COLO668 (cell line): ENCODE measurements around the gene FFAR3.

ENCODE experiments used
- DNase-seq: peaks from one replicate; lab custom pipeline; 2025; ENCODE audit not compliant: unreplicated experiment; lab: John Stamatoyannopoulos, UW

Gene FFAR3

GRCh38 chr19:35330475-35330874 lies 27.8 kb upstream of the FFAR3 start:
- no peak for DNase-seq

GRCh38 chr19:35331551-35332214 lies 26.6 kb upstream of the FFAR3 start:
- no peak for DNase-seq

- DNase-seq: no peak
Observed at GRCh38 chr19:35332817-35333216, 25.4 kb upstream of the FFAR3 start.

- no peak for DNase-seq
Observed at GRCh38 chr19:35334144-35334753, 24.0 kb upstream of the FFAR3 start.

GRCh38 chr19:35336166-35336955 lies 21.9 kb upstream of the FFAR3 start:
- no peak for DNase-seq

DNA sequence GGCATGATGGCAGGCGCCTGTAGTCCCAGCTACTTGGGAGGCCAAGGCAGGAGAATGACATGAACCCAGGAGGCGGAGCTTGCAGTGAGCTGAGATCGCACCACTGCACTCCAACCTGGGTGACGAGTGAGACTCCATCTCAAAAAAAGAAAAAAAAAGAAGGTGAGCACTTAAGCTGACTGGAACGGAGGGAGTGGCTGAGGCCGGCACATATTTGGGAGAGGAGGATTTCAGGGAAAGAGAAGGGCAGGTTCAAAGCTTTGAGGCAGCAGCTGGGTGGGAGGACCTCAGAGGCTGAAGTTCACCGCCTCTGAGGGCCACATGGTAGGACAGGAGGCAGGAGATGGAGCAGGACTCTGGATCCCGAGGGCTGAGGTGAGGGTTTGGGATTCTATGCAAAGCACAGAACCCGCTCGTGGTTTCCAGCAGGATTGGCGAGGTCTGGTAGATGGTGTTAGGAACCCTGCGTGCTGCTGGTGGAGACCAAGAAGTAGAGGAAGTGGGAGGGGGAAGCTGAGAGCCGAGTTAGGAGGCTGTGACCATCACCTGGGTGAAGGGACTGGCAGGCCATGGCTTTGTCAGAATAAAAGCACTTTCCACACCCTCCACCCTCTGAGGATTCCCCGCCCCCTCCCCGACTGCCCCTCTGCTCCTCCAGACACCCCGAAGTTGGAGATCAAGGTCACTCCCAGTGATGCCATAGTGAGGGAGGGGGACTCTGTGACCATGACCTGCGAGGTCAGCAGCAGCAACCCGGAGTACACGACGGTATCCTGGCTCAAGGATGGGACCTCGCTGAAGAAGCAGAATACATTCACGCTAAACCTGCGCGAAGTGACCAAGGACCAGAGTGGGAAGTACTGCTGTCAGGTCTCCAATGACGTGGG lies 20.9 kb upstream of the FFAR3 start:
- no peak for DNase-seq

GRCh38 chr19:35337984-35338296 lies 20.3 kb upstream of the FFAR3 start:
- DNase-seq: no peak

- no peak for DNase-seq
Observed at GRCh38 chr19:35340431-35340830, 17.8 kb upstream of the FFAR3 start.

- DNase-seq: no peak
Observed at GRCh38 chr19:35341006-35341405, 17.3 kb upstream of the FFAR3 start.

DNA sequence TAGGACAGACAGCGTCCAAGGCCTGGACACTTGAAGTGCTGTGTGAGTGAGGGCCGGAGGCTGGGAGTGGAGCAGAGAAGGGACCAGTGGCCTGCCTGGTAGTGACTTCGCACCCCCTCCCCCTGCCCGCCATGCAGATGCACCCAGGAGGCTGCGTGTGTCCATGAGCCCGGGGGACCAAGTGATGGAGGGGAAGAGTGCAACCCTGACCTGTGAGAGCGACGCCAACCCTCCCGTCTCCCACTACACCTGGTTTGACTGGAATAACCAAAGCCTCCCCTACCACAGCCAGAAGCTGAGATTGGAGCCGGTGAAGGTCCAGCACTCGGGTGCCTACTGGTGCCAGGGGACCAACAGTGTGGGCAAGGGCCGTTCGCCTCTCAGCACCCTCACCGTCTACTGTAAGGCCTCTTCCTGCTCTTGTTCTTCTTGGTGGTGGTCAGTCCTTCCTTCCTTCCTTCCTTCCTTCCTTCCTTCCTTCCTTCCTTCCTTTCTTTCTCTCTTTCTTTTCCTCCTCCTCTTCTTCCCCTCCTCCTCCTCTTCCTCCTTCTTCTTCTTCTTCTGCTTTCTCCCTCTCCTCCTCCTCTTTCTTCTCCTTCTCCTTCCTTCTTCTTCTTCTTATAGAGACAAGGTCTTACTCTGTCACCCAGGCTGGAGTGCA lies 16.6 kb upstream of the FFAR3 start:
- DNase-seq: no peak

DNA sequence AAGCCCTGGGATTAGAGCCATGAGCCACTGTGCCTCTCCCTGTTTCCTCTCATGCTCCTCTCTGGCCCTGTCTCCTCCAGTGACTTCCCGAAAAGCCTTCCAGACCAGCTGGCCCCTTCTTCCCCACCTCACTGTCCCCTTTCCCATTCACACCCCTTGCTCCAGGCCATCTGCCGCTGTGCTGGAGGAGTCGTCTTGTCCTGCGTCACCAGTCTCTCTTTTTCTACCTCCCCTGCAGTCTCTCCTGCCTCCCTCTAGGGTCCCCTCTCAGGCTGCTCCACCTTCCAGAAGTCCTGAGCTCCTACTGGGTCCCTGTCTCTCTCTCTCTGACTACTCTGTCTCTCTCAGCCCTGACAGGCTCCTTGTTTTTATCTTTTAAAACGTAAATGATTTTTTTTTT lies 15.8 kb upstream of the FFAR3 start:
- no peak for DNase-seq

DNA sequence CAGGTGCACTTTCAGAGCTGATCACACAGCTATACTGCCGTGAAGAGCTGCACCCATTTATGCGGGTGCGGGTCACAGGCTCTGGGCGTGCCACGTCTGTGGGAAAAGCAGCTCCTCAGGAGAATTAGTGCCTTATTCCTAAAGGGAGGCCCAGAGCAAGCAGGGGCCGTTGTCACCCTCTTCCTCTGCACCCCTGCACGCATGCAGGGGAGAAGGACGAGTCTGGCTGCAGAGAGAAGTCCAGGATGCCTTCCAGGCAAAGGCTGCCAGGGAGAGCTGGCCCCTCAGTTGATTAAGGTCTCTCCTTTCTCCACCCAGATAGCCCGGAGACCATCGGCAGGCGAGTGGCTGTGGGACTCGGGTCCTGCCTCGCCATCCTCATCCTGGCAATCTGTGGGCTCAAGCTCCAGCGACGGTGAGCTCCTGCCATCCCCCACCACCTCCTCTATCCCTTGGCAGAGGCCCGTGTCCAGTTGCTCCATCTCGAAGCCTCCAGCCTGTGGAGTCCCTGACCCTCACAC lies 13.7 kb upstream of the FFAR3 start:
- no peak for DNase-seq

DNA sequence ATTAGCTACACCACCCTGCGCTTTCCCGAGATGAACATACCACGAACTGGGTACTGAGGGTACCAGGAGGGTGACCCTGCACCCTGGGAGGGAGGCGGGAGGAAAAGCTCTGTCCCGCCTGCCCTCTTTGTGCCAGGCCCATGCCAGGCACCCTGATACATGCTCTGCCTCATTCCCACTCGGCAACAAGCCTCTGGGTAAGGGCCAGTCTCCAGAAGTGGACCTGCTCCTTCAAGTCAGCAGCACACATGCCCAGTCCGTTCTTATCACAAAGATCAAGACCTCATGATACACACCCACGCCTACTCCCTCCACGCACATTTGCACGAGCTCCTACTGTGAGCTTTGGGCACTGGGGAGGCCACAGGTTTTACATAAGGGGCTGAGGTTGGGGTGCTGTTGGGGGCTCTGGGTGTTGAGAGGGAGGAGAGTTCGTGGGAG lies 12.6 kb upstream of the FFAR3 start:
- DNase-seq: no peak

- no peak for DNase-seq
Observed at GRCh38 chr19:35346193-35347052, 11.8 kb upstream of the FFAR3 start.

DNA sequence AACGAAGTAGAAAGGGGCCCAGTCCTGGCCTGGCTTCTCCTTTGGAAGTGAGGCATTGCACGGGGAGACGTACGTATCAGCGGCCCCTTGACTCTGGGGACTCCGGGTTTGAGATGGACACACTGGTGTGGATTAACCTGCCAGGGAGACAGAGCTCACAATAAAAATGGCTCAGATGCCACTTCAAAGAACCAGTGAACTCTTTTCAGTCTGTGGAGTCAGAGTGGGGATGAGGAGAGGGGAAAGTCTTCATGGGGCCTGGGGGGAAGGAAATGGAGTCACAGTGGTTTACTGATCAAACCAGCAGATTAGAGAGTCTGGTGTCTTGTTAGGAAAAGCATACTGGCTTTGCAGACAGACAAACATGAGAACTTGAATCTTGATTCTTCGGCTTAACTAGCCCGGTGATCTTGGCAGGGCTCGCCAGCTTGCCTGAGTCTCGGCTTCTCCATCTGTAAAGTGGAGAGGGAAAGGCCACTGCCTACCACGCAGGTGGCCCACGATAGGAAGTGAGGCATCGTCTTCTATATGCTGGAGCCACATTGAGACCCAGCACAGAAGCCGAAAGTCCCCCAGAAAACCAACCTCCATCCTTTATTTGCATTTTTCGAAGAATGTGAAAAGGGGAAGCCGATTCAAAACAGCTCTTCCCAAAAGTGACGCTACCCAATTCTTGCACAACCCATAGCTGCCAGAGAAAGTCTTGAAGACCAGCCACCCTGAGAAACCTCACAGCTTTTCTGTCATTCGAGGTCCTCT lies 10.9 kb upstream of the FFAR3 start, which contains the start of gene FFAR1:
FFAR1 (plus strand) TSS at position 732 of the 759 bp plus-strand sequence. CDS start 3,650 bp downstream, outside the sequence.
- DNase-seq: no peak

GRCh38 chr19:35347930-35348298 lies 10.3 kb upstream of the FFAR3 start:
- DNase-seq: no peak

DNA sequence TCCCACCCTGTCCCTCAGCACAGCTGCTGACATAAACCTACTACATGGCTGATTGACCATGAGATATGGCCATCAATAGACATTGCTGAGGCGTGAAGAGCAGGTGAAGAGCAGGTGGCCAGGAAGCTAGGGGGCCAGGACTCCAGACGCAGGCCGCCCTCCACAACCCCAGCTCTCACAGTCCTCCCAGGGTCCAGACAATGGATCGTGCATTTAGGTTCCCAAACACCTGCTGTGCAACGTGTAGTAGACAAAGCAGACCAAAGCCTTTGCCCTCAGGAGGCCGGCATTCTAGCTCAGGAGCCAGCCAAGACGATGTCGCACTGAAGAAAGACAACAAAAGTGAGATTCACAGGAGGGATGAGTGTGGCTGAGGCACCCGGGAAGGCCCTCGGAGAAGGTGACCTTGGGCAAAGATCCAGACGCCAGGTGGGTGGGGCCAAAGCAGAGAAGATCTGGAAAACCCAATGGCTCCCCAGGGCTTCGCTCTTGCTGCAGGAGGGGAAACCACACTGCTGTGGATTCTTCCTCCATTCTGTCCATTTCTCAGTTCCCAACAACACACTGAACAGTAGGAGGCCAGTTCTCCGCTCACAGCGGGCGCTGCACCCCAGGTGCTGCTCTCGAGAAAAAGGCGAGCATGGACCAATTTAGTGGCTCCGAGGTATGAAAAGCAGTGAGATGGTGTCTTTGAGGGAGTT lies 9.2 kb upstream of the FFAR3 start:
- DNase-seq: peak; percentile 63
